K562 (cell line): ENCODE results near the gene SIGLEC9. TPM values are rescaled to one million over a fixed set of nuclear protein-coding genes. Genes with fewer than 3 reads are reported as not detected.

Experiments
- CAMTA2 ChIP-seq: fragments of 250-450 bp; sonication (Bioruptor Pico); conservative IDR thresholded peaks from 2 replicates; pipeline ENCODE4 v1.5.1; 2022
- CBFA2T3 ChIP-seq: fragments of 450-650 bp; IDR thresholded peaks from 2 replicates; pipeline ENCODE4 v1.6.1; 2017
- CEBPZ ChIP-seq: fragments of 150-350 bp; IDR thresholded peaks from 2 replicates; pipeline ENCODE4 v1.6.1; 2014; ENCODE audit warnings: low read depth, mild to moderate bottlenecking, low read length, borderline replicate concordance
- CREM ChIP-seq: IDR thresholded peaks from 2 replicates; pipeline ENCODE4 v1.6.1; 2014; ENCODE audit warnings: antibody characterized with exemption, low read depth
- ETV1 ChIP-seq: fragments of 450-650 bp; conservative IDR thresholded peaks from 2 replicates; pipeline ENCODE4 v1.6.1; 2016; ENCODE audit warnings: missing genetic modification characterization, control low read depth, low read depth, missing compliant biosample characterization
- FOXA3 ChIP-seq, 2 experiments: fragments of 450-650 bp in 1 of 2; sonication (generic) in 1 of 2; formaldehyde crosslinking; IDR thresholded peaks in 1 of 2; conservative IDR thresholded peaks in 1 of 2; 2 replicates each; pipeline versions ENCODE4 v1.4.0 to v1.8.0; 2020 to 2022; ENCODE audit warnings: mild to moderate bottlenecking in 2 of 2, missing genetic modification reagents in 1 of 2
- FOXP4 ChIP-seq: sonication (generic); formaldehyde crosslinking; IDR thresholded peaks from 2 replicates; pipeline ENCODE4 v1.8.0; 2022; ENCODE audit warnings: mild to moderate bottlenecking, missing genetic modification reagents, borderline replicate concordance
- L3MBTL2 ChIP-seq: fragments of 450-650 bp; IDR thresholded peaks from 2 replicates; pipeline ENCODE4 v1.6.1; 2016; ENCODE audit warnings: mild to moderate bottlenecking, moderate library complexity
- LEF1 ChIP-seq: fragments of 450-650 bp; IDR thresholded peaks from 2 replicates; pipeline ENCODE4 v1.6.1; 2016; ENCODE audit warnings: mild to moderate bottlenecking
- NR2C1 ChIP-seq, 2 experiments: fragments of 450-650 bp; IDR thresholded peaks; 2 replicates each; pipeline ENCODE4 v1.6.1; 2017; ENCODE audit warnings: mild to moderate bottlenecking in 2 of 2, antibody characterized with exemption in 1 of 2, inconsistent platforms in 1 of 2, missing compliant biosample characterization in 1 of 2, missing genetic modification characterization in 1 of 2
- NR2C2 ChIP-seq, 2 experiments: fragments of 200-800 bp in 1 of 2; sonication (Bioruptor generic) in 1 of 2; sonication (generic) in 1 of 2; formaldehyde crosslinking in 1 of 2; IDR thresholded peaks; 2 replicates each; pipeline versions ENCODE4 v1.6.1 to v1.8.0; 2016 to 2022; ENCODE audit warnings: mild to moderate bottlenecking in 1 of 2, missing compliant biosample characterization in 1 of 2, missing genetic modification characterization in 1 of 2, missing genetic modification reagents in 1 of 2
- NRF1 ChIP-seq, 2 experiments: fragments of 450-650 bp; IDR thresholded peaks in 1 of 2; conservative IDR thresholded peaks in 1 of 2; 2 replicates each; pipeline ENCODE4 v1.6.1; 2014; ENCODE audit warnings: mild to moderate bottlenecking in 2 of 2
- RFX5 ChIP-seq: IDR thresholded peaks from 2 replicates; pipeline ENCODE4 v1.6.1; 2011; ENCODE audit warnings: low read depth, mild to moderate bottlenecking, improper control_type of control experiment, low read length
- TBP ChIP-seq: optimal IDR thresholded peaks from 2 replicates; pipeline ENCODE3; 2011; ENCODE audit warnings: low read depth, low read length, improper control_type of control experiment
- ZNF124 ChIP-seq: sonication (generic); formaldehyde crosslinking; IDR thresholded peaks from 2 replicates; pipeline ENCODE4 v1.8.1; 2022; ENCODE audit warnings: missing genetic modification reagents
- ZNF395 ChIP-seq: fragments of 200-800 bp; sonication (Bioruptor generic); IDR thresholded peaks from 2 replicates; pipeline ENCODE4 v1.6.1; 2017; ENCODE audit warnings: missing genetic modification characterization, missing compliant biosample characterization
- polyA plus RNA-seq, 8 experiments: library from polyadenylated mRNA; depleted of rRNA in 4 of 8; stranded (reverse) in 5 of 8; unstranded in 3 of 8; fragments of >200 nt; fragmentation: Nextera tagmentation in 2 of 8; fragmentation: Illumina TruSeq in 1 of 8; extraction: Ambion mirVana in 2 of 8; extraction: Trizol in 1 of 8; gene quantifications; 2 replicates each; pipeline versions ENCODE4 v1.2.1 to v1.2.3, GENCODE V29; 2011 to 2014; ENCODE audit warnings: inconsistent platforms in 1 of 8, missing spikeins in 1 of 8
- total RNA-seq, 7 experiments: library from RNA; depleted of rRNA in 6 of 7; stranded (reverse); fragments of >200 nt in 6 of 7; fragmentation: Illumina TruSeq in 2 of 7; extraction: Trizol in 2 of 7; gene quantifications; 2 replicates each; pipeline versions ENCODE4 v1.2.1 to v1.2.3, GENCODE V29; 2011 to 2021; ENCODE audit warnings: low replicate concordance in 1 of 7

Gene SIGLEC9
- total and polyA plus RNA-seq, 9 of the 15 experiments (the other 6 are each of a cell fraction or from before 2014, with no cell fraction given) = 0.09 to 0.34 (median 0.22) TPM; not detected in 4

DNA sequence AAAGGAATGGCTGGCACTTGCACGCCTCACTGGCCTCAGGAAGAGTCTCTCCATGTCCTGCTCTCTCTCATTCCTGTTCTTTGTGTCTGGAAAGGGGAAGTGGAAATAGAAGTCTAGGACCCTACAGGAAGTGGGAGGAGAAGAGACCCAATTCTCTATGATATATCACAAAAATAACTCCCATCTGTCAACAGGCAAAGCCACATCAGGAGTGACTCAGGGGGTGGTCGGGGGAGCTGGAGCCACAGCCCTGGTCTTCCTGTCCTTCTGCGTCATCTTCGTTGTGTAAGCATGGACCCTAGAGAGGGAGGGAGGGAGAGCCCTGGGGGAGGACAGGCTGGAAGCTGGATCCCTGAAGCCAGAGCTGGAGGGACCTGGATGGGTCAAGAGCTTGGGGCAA lies 3.0 kb downstream of the SIGLEC9 start (continued):
- no peak for TF ChIP-seq CEBPZ
- TF ChIP-seq LEF1 = peak; percentile 72; the same call in 1 of the 2 replicates
- TF ChIP-seq RFX5 = no peak
- TF ChIP-seq FOXP4 (CRISPR knock-in tag) = no peak
- peak; percentile 91 for TF ChIP-seq CREM
- TF ChIP-seq NRF1 (conservative IDR thresholded peaks at IDR 0.05 in 1 of 2, IDR thresholded peaks at IDR 0.05 in 1 of 2) = peak in 1 of 2 experiments; percentile 11; a peak in 1 of 4 replicates
- TF ChIP-seq NR2C2 (CRISPR knock-in tag; IDR thresholded peaks at IDR 0.05) = no peak
- TF ChIP-seq NR2C2 (tag; IDR thresholded peaks at IDR 0.05) = peak; percentile 35; the same call in 1 of the 2 replicates
- peak; percentile 60 for TF ChIP-seq CBFA2T3
- TF ChIP-seq ZNF124 (CRISPR knock-in tag) = no peak
- TF ChIP-seq TBP = no peak
- peak; percentile 27; the same call in 1 of the 2 replicates for TF ChIP-seq ETV1 (tag)
- 0 out of 4 replicates have a peak, but pooled peaks of 1 of the 2 experiments have one; percentile 60 for TF ChIP-seq FOXA3 (CRISPR knock-in tag; conservative IDR thresholded peaks at IDR 0.05 in 1 of 2, IDR thresholded peaks at IDR 0.05 in 1 of 2)
- no peak for TF ChIP-seq L3MBTL2
- no peak for TF ChIP-seq CAMTA2 (CRISPR knock-in tag)
- no peak for TF ChIP-seq ZNF395 (CRISPR knock-in tag)
- TF ChIP-seq NR2C1 (IDR thresholded peaks at IDR 0.05) = no peak
- TF ChIP-seq NR2C1 (tag; IDR thresholded peaks at IDR 0.05) = no peak
- TF ChIP-seq, all 486 proteins: peak for 62
